Activated CD8-positive, alpha-beta memory T cell treated with anti-CD3 and anti-CD28 coated beads for 36 hours (primary cell): Measurements from ENCODE around the gene GCNT3. TPM values are rescaled to one million over a fixed set of nuclear protein-coding genes. Genes with fewer than 3 reads are reported as not detected.
"Not testable (repeated sequence)": the region's sequence is repeated elsewhere in the genome, so short reads cannot be mapped to it uniquely, and the experiment has no call there.

ENCODE experiments used
- CTCF ChIA-PET: fragments of 350-600 bp; sonication (Branson Sonifier 250); formaldehyde crosslinking; loops from one replicate; lab custom pipeline; 2021; ENCODE audit warnings: antibody characterized with exemption; lab: Charles Lee
- POLR2A ChIA-PET: fragments of 350-600 bp; sonication (Branson Sonifier 250); formaldehyde crosslinking; loops from one replicate; lab custom pipeline; 2021; ENCODE audit warnings: antibody characterized with exemption; lab: Charles Lee
- total RNA-seq, 2 experiments: library from RNA; stranded (reverse); gene quantifications; one replicate each; pipeline ENCODE4 v1.2.3, GENCODE V29; 2021

The GCNT3 gene
- total RNA-seq, 2 experiments from 2014 or later, result not detected

- POLR2A ChIA-PET, result no interaction called here
- CTCF ChIA-PET, result interaction anchor here (1.6 kb wide), 1 partner anchor 85 kb away, joined by 4 read pairs; no protein-coding TSS in a partner anchor
Observed at GRCh38 chr15:59614153-59614552, 2.6 kb downstream of the GCNT3 start.

GRCh38 chr15:59615661-59616060 is 4.1 kb downstream of the GCNT3 start:
- ChIA-PET CTCF (interaction anchor here (1.6 kb wide), 1 partner anchor 87 kb away, joined by 4 read pairs; no protein-coding TSS in a partner anchor), POLR2A (no interaction called here)

- CTCF ChIA-PET, result no interaction called here
- POLR2A ChIA-PET, result no interaction called here
Observed at GRCh38 chr15:59616379-59616778, 4.8 kb downstream of the GCNT3 start.

- ChIA-PET POLR2A (no interaction called here), CTCF (no interaction called here)
Observed at GRCh38 chr15:59618406-59618805, 6.8 kb downstream of the GCNT3 start.

- ChIA-PET POLR2A (no interaction called here), CTCF (interaction anchor here (0.7 to 1.6 kb wide), 4 partner anchors 10 to 93 kb away, joined by 3 to 6 read pairs (median 4); no protein-coding TSS in a partner anchor)
Observed at GRCh38 chr15:59622289-59622688, 10.7 kb downstream of the GCNT3 start.

- CTCF ChIA-PET, result interaction anchor here (1.0 kb wide), 1 partner anchor 100 kb away, joined by 5 read pairs; no protein-coding TSS in a partner anchor
Observed at GRCh38 chr15:59632714-59633113, 21.1 kb downstream of the GCNT3 start.

GRCh38 chr15:59636184-59636583 is 24.6 kb downstream of the GCNT3 start:
- CTCF ChIA-PET, result interaction anchor here (0.6 kb wide), 1 partner anchor 727 kb away, joined by 4 read pairs; no protein-coding TSS in a partner anchor

More at GRCh38 chr15:59632714-59633113, 21.1 kb downstream of the GCNT3 start:
- POLR2A ChIA-PET, result no interaction called here

GRCh38 chr15:59637507-59637906 is 25.9 kb downstream of the GCNT3 start:
- CTCF ChIA-PET, POLR2A ChIA-PET: not testable (repeated sequence)

More at GRCh38 chr15:59636184-59636583, 24.6 kb downstream of the GCNT3 start:
- POLR2A ChIA-PET, result no interaction called here

- CTCF ChIA-PET, result interaction anchor here (0.6 to 0.9 kb wide), 2 partner anchors 21 to 119 kb away, joined by 3 read pairs; no protein-coding TSS in a partner anchor
- POLR2A ChIA-PET, result no interaction called here
Observed at GRCh38 chr15:59642351-59642750, 30.8 kb downstream of the GCNT3 start.

GRCh38 chr15:59644756-59645155 is 33.2 kb downstream of the GCNT3 start:
- ChIA-PET POLR2A (no interaction called here), CTCF (interaction anchor here (0.8 to 1.4 kb wide), 3 partner anchors 9 to 115 kb away, joined by 3 to 4 read pairs (median 3); no protein-coding TSS in a partner anchor)

GRCh38 chr15:59645812-59646211 is 34.2 kb downstream of the GCNT3 start:
- CTCF ChIA-PET, result interaction anchor here (1.3 to 1.4 kb wide), 2 partner anchors 113 to 117 kb away, joined by 3 to 4 read pairs; no protein-coding TSS in a partner anchor
- POLR2A ChIA-PET, result not testable (repeated sequence)

GRCh38 chr15:59646277-59646676 is 34.7 kb downstream of the GCNT3 start:
- CTCF ChIA-PET, result no interaction called here
- POLR2A ChIA-PET, result no interaction called here

- POLR2A ChIA-PET, result no interaction called here
- CTCF ChIA-PET, result interaction anchor here (0.6 to 1.4 kb wide), 2 partner anchors 91 to 114 kb away, joined by 4 read pairs; no protein-coding TSS in a partner anchor
Observed at GRCh38 chr15:59647085-59647484, 35.5 kb downstream of the GCNT3 start.

GRCh38 chr15:59649603-59650002 is 38.0 kb downstream of the GCNT3 start:
- ChIA-PET CTCF (no interaction called here), POLR2A (no interaction called here)

- POLR2A ChIA-PET, result interaction anchor here (0.7 kb wide), 1 partner anchor 1436 kb away, joined by 4 read pairs; no protein-coding TSS in a partner anchor
Observed at GRCh38 chr15:59654046-59654445, 42.5 kb downstream of the GCNT3 start.

GRCh38 chr15:59656897-59657634 is 45.5 kb downstream of the GCNT3 start, which contains the start of gene GTF2A2:
Gene GTF2A2, minus strand, starts transcription at chr15:59657515. Its CDS starts 5,238 bp downstream, at chr15:59652277.
- POLR2A ChIA-PET, result interaction anchor here (0.7 to 1.2 kb wide), 3 partner anchors 32 to 723 kb away, joined by 3 to 5 read pairs (median 4); partner anchors contain the start of gene BNIP2

More at GRCh38 chr15:59654046-59654445, 42.5 kb downstream of the GCNT3 start:
- CTCF ChIA-PET, result no interaction called here

GRCh38 chr15:59657635-59658125 is 46.1 kb downstream of the GCNT3 start:
- POLR2A ChIA-PET, result interaction anchor here (0.7 to 1.2 kb wide), 3 partner anchors 31 to 724 kb away, joined by 3 to 5 read pairs (median 4); partner anchors contain the start of gene BNIP2
- CTCF ChIA-PET, result no interaction called here

More at GRCh38 chr15:59656897-59657634, 45.5 kb downstream of the GCNT3 start, which contains the start of gene GTF2A2:
- CTCF ChIA-PET, result interaction anchor here (0.6 kb wide), 1 partner anchor 444 kb away, joined by 3 read pairs; no protein-coding TSS in a partner anchor

GRCh38 chr15:59659366-59659765 is 47.8 kb downstream of the GCNT3 start:
- ChIA-PET POLR2A (no interaction called here), CTCF (no interaction called here)

- CTCF ChIA-PET, result interaction anchor here (0.5 kb wide), 1 partner anchor 1024 kb away, joined by 3 read pairs; no protein-coding TSS in a partner anchor
- POLR2A ChIA-PET, result no interaction called here
Observed at GRCh38 chr15:59662260-59662659, 50.7 kb downstream of the GCNT3 start.
